Mesenteric fat pad (tissue), 1 donor: ENCODE measurements around the gene AGO3. TPM values are rescaled to one million over a fixed set of nuclear protein-coding genes. Genes with fewer than 3 reads are reported as not detected.

ENCODE experiments used
- DNase-seq: peaks from one replicate; pipeline ENCODE4 v3.0.0-alpha.2; 2020; ENCODE audit warnings: low spot score
- total RNA-seq: library from RNA; stranded (reverse); fragmentation: NEBNext Ultra II Directional; extraction: Animal tissue kit (Norgen Biotek cat#: 25700); gene quantifications from one replicate; pipeline ENCODE4 v1.2.1, GENCODE V29; 2021
- donor health status: DM: yes; HTN: yes; CAD: no.

The AGO3 gene
- total RNA-seq, 1 donor from 2014 or later = 45.7 TPM

- DNase-seq = no peak
These were observed 149.9 kb downstream of the AGO3 start for GRCh38 chr1:36080801-36081200.

DNA sequence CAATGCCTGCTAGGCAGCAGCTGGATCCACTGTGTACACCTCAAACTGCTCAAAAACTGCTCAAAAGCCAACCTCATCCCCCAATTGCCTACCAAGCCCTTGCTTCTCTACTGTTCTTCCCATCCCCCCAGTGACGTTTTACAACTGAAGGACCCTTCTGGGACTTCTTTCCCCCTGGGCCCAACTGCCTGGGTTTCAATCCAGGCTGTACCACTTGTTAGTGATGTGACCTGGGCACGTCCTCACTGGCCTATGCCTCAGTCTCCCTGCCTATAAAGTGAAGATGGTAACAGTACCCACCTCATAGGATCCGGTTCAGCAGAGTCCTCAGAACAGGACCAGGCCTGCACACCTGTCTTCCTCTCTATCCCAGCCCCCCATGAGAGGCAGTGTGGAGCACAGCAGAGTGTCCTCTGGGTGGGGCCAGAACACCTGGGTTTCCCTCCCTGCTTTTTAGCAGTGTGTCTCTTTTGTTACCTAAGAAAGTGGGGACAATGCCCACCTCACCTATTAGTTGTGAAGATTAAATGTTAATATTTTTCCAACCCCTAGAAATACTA lies 151.1 kb downstream of the AGO3 start:
- DNase-seq = no peak

DNA sequence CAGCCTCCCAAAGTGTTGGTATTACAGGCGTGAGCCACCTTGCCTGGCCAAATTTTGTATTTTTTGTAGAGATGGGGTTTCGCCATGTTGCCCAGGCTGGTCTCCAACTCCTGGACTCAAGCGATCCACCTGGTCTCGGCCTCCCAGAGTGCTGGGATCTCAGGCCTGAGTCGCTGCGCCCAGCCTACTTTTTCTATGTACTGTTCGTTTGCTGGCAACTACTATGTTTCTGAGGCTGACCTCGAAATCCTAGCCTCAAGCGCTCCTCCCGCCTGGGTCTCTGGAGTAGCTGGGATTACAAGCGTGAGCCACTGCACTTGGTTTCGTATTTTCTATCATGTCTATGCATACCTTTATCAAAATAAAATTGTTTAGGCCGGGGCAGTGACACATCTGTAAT lies 152.3 kb downstream of the AGO3 start:
- DNase-seq = no peak

GRCh38 chr1:36083635-36084496 lies 153.0 kb downstream of the AGO3 start, which contains the start of gene TEKT2:
TSS of gene TEKT2 (plus strand) at chr1:36084094. CDS start at chr1:36084922, 828 bp downstream.
- peak; percentile 89 for DNase-seq

DNA sequence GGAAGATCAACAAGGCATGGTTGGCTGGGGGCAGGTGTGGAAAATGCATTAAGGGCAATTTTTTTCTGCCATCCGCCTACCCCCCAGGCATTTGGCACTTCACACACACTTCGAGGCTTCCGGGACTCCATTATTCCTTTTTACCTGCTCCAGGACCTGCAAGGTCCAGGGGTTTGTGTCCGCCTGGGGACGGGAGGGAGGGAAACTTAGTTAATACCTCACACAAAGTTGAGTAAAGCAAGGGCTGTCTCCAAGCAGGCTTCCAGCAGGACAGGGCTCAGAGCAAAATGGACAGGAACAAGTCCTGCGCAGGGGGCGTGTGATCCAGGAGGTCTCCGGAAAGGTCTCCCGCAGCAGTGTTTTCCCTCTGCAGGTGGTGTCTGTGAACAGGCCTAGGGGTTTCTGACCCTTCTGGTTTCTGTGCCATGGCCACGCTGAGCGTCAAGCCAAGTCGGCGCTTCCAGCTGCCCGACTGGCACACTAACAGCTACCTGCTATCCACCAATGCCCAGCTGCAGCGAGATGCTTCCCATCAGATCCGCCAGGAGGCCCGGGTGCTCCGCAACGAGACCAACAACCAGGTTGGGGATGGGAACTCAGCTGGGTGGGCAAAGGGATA lies 153.7 kb downstream of the AGO3 start:
- DNase-seq = no peak

- DNase-seq = peak; percentile 39
These were observed 154.2 kb downstream of the AGO3 start for GRCh38 chr1:36085126-36085525.

GRCh38 chr1:36085686-36086526 lies 155.0 kb downstream of the AGO3 start:
- peak; percentile 85 for DNase-seq

DNA sequence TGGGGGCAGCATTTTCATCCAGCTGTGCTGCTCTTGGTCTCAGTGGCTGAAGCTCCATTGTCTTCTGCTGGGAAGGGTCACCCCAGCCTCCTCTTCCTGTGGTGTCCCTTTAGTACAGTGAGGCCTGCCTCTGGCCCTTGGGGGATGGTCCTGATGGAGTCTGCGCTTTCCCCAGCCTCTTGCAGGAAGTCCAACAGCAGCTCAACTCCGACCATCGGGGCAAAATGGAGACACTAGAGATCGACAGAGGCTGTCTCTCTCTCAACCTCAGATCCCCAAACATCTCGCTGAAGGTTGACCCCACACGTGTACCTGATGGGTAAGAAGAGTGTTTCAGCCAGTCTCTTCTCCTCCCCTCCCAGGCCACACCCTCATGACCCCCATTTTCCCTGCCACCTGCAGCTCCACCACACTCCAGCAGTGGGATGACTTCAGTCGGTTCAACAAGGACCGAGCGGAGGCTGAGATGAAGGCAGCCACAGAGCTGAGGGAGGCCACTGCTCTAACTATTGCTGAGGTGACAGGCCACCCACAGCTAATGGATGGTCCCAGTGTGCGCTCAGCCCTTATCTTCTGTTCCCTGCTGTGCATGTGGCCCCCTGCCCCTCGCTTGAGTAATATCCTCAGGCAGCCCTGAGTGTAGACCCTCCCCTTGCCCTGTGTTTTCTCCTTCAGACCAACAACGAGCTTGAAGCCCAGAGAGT lies 155.8 kb downstream of the AGO3 start:
- peak; percentile 72 for DNase-seq

DNA sequence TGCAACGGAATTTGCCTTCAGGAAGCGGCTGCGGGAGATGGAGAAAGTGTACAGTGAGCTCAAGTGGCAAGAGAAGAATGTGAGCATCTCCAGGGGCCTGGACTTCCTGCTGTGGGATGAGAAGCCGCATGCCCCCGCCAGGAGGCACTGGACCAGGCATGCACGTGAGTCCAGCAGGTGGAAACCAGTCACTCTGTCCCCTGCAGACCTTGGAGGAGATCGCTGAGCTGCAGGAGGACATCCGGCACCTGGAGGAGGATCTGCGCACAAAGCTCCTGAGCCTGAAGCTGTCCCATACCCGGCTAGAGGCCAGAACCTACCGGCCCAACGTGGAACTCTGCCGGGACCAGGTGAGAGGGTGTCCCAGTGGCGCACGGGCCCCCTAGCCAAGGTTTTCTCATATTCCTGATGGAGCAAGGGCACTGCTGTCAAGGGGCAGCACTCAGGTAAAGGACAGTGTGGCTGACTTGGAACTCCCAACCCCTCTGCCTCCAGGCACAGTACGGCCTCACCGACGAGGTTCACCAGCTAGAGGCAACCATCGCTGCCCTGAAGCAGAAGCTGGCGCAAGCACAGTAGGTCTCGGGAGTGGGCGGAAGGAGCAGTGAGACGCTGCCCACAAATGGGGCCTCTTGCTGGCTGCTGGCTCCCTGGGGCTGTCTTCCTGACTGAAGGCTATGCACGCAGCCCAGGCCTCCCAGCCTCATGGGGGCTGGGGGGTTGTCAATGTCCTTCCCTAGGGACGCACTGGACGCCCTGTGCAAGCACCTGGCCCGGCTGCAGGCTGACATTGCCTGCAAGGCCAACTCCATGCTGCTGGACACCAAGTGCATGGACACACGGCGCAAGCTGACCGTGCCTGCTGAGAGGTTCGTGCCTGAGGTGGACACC lies 156.6 kb downstream of the AGO3 start:
- peak; percentile 89 for DNase-seq

GRCh38 chr1:36088265-36088576 lies 157.3 kb downstream of the AGO3 start:
- DNase-seq = no peak

GRCh38 chr1:36088577-36089392 lies 157.9 kb downstream of the AGO3 start, which contains the start of gene ADPRS:
TSS of gene ADPRS (plus strand) at chr1:36088892. CDS start at chr1:36088905, 13 bp downstream.
- peak; percentile 96 for DNase-seq

GRCh38 chr1:36089393-36090121 lies 158.7 kb downstream of the AGO3 start:
- DNase-seq = peak; percentile 83

DNA sequence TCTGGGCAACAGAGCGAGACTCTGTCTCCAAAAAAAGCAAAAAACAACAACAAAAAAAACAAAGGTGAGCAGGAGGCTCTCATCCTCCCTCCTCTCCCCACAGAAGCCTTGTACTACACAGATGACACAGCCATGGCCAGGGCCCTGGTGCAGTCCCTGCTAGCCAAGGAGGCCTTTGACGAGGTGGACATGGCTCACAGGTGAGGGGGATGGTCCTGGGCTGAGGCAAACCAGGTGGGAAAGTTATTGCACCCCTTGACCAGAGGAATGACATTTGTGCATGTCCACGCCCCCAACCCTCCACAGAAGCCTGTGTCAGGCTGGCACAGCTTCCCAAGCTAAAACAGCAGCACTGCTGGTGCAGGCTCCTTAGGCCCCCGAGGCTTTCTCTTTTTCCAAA lies 160.2 kb downstream of the AGO3 start:
- peak; percentile 67 for DNase-seq

GRCh38 chr1:36091698-36092097 lies 160.8 kb downstream of the AGO3 start:
- peak; percentile 85 for DNase-seq

DNA sequence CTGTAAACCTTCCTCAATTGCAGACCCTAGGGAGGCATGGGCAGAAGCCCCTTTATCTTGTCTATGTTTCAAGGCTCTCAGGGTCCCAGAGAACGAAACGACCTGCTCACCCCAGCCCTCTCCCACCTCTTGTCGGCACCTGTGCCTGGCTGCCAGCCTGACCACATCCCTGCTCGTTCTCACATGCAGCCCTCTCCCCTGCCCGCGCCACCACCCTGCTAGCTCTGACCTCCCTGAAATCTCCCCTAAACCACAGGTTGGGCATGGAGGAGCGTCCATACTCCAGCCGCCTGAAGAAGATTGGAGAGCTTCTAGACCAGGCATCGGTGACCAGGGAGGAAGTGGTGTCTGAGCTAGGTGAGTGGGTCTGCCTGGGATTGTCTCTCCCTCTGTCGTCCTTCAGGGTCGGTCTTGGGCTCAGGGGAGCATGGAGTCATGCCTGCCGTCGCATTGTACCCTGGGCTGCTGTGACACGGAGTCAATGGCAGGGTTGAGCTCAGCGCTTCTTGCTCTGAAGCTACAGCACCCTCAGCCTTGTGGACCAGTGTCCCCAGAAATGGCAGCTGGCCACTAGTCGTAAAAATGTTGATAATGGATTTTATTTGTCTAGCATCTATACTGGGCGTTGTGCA lies 161.4 kb downstream of the AGO3 start:
- peak; percentile 60 for DNase-seq

GRCh38 chr1:36092798-36093185 lies 161.9 kb downstream of the AGO3 start:
- peak; percentile 65 for DNase-seq

- no peak for DNase-seq
These were observed 162.3 kb downstream of the AGO3 start for GRCh38 chr1:36093226-36093625.

- no peak for DNase-seq
These were observed 163.0 kb downstream of the AGO3 start for GRCh38 chr1:36093929-36094328.
